ENCODE data around the gene CDC42SE2.

DNA sequence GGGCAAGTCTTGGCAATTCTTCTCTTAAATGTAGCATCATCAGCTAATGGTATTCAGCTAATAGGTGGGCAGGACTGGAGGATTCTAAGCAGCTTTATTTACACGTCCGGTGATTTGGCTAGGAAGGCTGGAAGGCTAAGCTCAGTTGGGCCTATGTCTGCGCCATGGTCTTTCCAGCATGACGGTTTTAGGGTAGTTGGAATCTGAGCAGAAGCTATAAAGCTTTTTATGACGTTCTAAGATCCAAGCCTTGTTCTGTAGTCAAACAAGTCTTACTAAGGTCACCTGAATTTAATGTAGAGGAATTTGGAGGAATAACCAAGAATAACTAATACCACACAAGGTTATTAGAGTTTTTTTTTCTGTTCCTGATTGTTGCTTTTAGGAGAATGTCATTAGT, 66.2 kb downstream of the CDC42SE2 start:
- TF ChIP-seq, protein P1, sequence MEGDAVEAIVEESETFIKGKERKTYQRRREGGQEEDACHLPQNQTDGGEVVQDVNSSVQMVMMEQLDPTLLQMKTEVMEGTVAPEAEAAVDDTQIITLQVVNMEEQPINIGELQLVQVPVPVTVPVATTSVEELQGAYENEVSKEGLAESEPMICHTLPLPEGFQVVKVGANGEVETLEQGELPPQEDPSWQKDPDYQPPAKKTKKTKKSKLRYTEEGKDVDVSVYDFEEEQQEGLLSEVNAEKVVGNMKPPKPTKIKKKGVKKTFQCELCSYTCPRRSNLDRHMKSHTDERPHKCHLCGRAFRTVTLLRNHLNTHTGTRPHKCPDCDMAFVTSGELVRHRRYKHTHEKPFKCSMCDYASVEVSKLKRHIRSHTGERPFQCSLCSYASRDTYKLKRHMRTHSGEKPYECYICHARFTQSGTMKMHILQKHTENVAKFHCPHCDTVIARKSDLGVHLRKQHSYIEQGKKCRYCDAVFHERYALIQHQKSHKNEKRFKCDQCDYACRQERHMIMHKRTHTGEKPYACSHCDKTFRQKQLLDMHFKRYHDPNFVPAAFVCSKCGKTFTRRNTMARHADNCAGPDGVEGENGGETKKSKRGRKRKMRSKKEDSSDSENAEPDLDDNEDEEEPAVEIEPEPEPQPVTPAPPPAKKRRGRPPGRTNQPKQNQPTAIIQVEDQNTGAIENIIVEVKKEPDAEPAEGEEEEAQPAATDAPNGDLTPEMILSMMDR (IDR thresholded peaks at IDR 0.05 in 8 of 11, conservative IDR thresholded peaks at IDR 0.05 in 3 of 11) = no peak
- no peak for TF ChIP-seq POLR2AphosphoS5 (IDR thresholded peaks at IDR 0.05)
- no peak for TF ChIP-seq POLR2A (IDR thresholded peaks at IDR 0.05)

All from spleen (tissue), 7 donors.